Adipocyte (in vitro differentiated cells): ENCODE measurements around the gene ZSWIM4.

Source experiments
- DNase-seq: peaks from one replicate; pipeline ENCODE4 v3.0.0-alpha.2; 2015; ENCODE audit warnings: low read depth
- H3K27me3 ChIP-seq: replicated peaks from 2 replicates; pipeline ENCODE4 v1.7.0; 2013; ENCODE audit warnings: mild to moderate bottlenecking, low read length, moderate library complexity; ENCODE audit not compliant: control insufficient read depth, insufficient read depth
- H3K36me3 ChIP-seq: 2 replicates; pipeline ENCODE4 v1.7.0; 2013; ENCODE audit warnings: low read length, mild to moderate bottlenecking, moderate library complexity; ENCODE audit not compliant: control insufficient read depth, insufficient read depth, severe bottlenecking
- H3K4me1 ChIP-seq: 2 replicates; pipeline ENCODE4 v1.7.0; 2013; ENCODE audit warnings: mild to moderate bottlenecking, low read length, moderate library complexity; ENCODE audit not compliant: control insufficient read depth, insufficient read depth
- H3K4me3 ChIP-seq: 2 replicates; pipeline ENCODE4 v1.7.0; 2013; ENCODE audit warnings: mild to moderate bottlenecking, low read length, moderate library complexity
- H3K9ac ChIP-seq: 2 replicates; pipeline ENCODE4 v1.7.0; 2013; ENCODE audit warnings: mild to moderate bottlenecking, low read length, moderate library complexity
- H3K9me3 ChIP-seq: 2 replicates; pipeline ENCODE4 v1.7.0; 2013; ENCODE audit warnings: mild to moderate bottlenecking, low read length, moderate library complexity; ENCODE audit not compliant: control insufficient read depth

The ZSWIM4 gene

DNA sequence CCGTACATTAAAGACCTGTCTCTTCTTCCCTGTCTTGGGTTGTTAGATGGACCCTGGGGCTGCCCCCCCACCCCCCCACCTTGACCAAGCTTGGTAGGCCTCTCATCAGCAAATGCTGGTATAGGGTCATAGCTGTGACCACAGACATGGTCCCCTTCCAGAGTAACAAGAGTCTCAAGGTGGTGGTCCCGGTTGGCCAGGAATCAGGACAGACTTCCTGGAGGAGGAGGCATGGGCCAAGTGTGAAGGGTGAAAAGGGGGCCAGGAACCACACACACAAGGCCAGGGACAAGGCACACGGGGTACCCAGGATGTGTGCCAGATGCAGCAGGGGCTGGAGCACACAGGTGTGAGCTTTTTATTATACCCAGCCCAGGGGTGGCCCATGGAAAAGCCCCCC lies 32.0 kb upstream of the ZSWIM4 start:
- DNase-seq: no peak
- peaks cover 9% of the 10 kb centered on the region for H3K4me1 ChIP-seq
- H3K36me3 ChIP-seq: peaks cover 50% of the 10 kb centered on the region
- H3K9me3 ChIP-seq: no peaks in the 10 kb centered on the region
- no peak overlapping the region for H3K9ac ChIP-seq
- no peak overlapping the region for H3K4me3 ChIP-seq
- H3K27me3 ChIP-seq: no peaks in the 10 kb centered on the region

DNA sequence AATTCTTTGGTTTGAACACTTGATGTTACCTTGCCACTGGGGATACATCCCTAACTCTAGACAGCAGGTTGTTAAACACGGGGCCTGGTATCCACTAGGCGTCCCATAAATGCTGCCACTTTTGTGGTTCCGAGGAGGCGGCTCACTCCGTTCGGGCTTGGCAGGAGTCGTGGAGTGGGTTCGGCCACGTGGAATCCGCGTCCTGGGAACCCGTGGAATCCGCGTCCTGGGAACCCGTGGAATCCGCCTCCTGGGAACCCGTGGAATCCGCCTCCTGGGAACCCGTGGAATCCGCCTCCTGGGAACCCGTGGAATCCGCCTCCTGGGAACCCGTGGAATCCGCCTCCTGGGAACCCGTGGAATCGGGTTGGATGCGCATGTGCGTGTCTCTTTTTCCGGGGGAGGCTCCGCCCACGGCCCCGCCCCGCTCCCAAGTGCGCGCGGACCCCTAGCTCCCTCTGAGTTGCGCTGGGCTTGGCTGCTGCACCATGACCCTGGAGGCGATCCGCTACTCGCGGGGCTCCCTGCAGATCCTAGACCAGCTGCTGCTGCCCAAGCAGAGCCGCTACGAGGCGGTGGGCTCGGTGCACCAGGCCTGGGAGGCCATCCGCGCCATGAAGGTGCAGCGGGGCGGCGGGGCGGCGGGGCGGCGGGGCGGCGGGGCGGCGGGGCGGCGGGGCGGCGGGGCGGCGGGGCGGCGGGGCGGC lies 31.0 kb upstream of the ZSWIM4 start, which contains the start of gene MRI1:
Gene MRI1, plus strand, starts transcription at position 422 of the 707 bp plus-strand sequence. Its CDS starts 67 bp downstream, at position 489.
- DNase-seq: peak; percentile 89
- Histone ChIP-seq H3K9ac (peak within 1 kb of the TSS; percentile 90), H3K9me3 (no peaks in the 10 kb centered on the region), H3K4me3 (peak within 1 kb of the TSS; percentile 91), H3K36me3 (peaks cover 50% of the 10 kb centered on the region), H3K27me3 (no peaks in the 10 kb centered on the region), H3K4me1 (peaks cover 9% of the 10 kb centered on the region)

DNA sequence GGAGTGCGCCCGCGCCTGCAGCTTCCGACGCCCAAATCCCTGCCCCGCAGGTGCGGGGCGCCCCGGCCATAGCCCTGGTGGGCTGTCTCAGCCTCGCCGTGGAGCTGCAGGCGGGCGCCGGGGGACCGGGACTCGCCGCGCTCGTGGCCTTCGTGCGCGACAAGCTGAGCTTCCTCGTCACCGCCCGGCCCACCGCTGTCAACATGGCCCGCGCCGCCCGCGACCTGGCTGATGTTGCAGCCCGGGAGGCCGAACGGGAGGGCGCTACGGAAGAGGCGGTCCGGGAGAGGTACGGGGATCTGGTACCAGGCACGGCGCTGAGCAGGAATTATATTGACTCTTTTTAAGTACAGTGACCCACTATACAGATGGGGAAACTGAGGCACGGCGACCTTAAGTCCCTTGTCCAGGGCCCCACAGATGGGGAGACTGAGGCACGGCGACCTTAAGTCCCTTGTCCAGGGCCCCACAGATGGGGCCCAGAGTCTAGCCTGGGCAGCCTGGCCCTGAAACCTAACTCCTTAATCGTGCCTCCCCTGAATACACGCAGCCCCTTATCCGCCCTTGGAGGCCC lies 30.3 kb upstream of the ZSWIM4 start:
- peak overlapping the region; percentile 91 for H3K4me3 ChIP-seq
- no peaks in the 10 kb centered on the region for H3K9me3 ChIP-seq
- DNase-seq: peak; percentile 56
- H3K9ac ChIP-seq: peak overlapping the region; percentile 90
- peaks cover 50% of the 10 kb centered on the region for H3K36me3 ChIP-seq
- no peaks in the 10 kb centered on the region for H3K27me3 ChIP-seq
- H3K4me1 ChIP-seq: peaks cover 9% of the 10 kb centered on the region

DNA sequence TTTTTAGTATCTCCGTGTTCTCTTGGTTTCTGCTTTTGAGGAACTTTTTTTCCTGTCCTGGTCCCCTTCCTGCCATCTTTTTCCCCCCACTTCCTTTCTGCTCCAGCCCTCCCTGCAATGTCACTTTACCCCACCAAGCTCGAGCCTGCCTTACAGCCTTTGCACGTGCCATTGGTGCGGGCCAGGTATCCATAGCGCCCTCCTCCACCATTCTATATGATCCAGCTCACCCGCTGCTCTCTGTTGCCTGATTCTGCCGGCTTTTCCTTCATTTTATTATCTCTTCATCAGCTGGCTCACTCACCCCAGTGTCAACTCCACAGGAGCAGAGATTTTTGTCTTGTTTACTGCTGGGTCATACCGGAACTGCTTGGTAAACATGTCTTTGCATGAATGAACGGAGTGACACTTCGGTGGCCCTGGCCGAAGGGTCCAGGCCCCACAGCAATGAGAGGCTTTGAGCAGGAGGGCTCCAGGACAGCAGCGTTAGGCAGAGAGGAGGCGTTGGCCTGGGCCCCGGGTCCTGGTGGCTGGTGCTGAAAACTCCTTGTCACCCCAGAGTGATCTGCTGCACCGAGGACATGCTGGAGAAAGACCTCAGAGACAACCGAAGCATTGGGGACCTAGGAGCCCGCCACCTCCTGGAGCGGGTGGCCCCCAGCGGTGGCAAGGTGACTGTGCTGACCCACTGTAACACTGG lies 29.7 kb upstream of the ZSWIM4 start:
- H3K4me3 ChIP-seq: peak overlapping the region; percentile 91
- peak; percentile 14 for DNase-seq
- peaks cover 48% of the 10 kb centered on the region for H3K36me3 ChIP-seq

DNA sequence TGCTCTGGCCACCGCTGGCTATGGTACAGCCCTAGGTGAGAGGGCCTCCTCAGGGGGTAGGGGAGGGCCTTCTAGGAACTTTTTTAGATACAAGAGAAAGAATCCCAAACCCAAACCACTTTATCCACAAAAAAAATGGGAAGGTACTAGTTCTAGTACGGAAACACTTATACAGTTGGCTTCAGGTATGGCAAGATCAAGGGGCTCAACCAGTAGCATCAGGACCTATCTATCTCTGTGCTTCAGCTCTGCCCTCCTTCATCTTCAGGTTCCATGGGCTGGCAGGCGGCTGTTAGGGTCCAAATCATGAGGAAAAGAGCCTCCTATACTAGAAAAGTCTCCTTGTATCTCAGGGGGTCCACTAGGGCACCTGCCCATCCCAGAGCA lies 29.2 kb upstream of the ZSWIM4 start:
- Histone ChIP-seq H3K36me3 (peaks cover 45% of the 10 kb centered on the region), H3K4me3 (peak overlapping the region; percentile 91), H3K9me3 (no peaks in the 10 kb centered on the region), H3K9ac (no peak overlapping the region), H3K27me3 (no peaks in the 10 kb centered on the region), H3K4me1 (peaks cover 9% of the 10 kb centered on the region)
- DNase-seq: no peak

More for the DNA sequence above, 29.7 kb upstream of the ZSWIM4 start:
- Histone ChIP-seq H3K4me1 (peaks cover 9% of the 10 kb centered on the region), H3K9me3 (no peaks in the 10 kb centered on the region), H3K9ac (peak overlapping the region; percentile 90), H3K27me3 (no peaks in the 10 kb centered on the region)

DNA sequence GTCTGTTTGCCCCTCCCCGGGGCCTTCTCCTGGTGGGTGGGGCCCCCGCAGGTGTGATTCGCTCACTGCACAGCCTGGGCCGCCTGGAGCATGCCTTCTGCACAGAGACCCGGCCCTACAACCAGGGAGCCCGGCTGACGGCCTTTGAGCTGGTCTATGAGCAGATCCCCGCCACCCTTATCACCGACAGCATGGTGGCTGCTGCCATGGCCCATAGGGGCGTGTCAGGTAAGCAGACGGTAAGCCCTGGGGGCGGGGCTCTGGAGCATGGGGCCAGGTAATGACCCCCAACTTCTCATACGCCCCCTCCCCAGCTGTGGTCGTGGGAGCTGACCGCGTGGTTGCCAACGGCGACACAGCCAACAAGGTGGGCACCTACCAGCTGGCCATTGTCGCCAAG lies 26.7 kb upstream of the ZSWIM4 start:
- no peaks in the 10 kb centered on the region for H3K9me3 ChIP-seq
- H3K9ac ChIP-seq: no peak overlapping the region
- H3K4me1 ChIP-seq: peaks cover 9% of the 10 kb centered on the region
- H3K36me3 ChIP-seq: peaks cover 30% of the 10 kb centered on the region
- no peaks in the 10 kb centered on the region for H3K27me3 ChIP-seq
- no peak overlapping the region for H3K4me3 ChIP-seq
- DNase-seq: no peak

DNA sequence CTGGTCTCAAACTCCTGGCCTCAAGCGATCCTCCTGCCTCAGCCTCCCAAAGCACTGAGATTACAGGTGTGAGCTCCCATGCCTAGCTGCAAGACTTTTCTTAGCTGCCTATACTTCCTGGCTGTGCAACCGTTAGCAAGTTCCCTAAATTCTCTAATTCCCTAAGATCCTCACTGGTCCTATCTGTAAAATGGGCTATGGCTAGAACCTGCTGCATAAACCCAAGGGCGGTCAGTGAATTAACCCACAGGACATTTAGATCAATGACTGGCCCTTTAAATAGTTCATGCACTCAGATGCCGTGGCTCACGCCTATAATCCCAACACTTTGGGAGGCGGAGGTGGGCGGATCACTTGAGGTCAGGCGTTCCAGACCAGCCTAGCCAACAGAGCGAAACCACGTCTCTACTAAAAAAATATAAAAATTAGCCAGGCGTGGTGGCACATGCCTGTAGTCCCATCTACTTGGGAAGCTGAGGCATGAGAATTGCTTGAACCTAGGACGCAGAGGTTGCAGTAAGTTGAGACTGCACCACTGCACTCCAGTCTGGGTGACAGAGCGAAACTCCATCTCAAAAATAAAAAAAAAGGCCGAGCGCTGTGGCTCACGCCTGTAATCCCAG lies 25.1 kb upstream of the ZSWIM4 start:
- peaks cover 30% of the 10 kb centered on the region for H3K36me3 ChIP-seq
- DNase-seq: no peak
- no peak overlapping the region for H3K9ac ChIP-seq
- no peaks in the 10 kb centered on the region for H3K9me3 ChIP-seq
- no peak overlapping the region for H3K4me3 ChIP-seq
- H3K4me1 ChIP-seq: peaks cover 14% of the 10 kb centered on the region
- H3K27me3 ChIP-seq: no peaks in the 10 kb centered on the region

DNA sequence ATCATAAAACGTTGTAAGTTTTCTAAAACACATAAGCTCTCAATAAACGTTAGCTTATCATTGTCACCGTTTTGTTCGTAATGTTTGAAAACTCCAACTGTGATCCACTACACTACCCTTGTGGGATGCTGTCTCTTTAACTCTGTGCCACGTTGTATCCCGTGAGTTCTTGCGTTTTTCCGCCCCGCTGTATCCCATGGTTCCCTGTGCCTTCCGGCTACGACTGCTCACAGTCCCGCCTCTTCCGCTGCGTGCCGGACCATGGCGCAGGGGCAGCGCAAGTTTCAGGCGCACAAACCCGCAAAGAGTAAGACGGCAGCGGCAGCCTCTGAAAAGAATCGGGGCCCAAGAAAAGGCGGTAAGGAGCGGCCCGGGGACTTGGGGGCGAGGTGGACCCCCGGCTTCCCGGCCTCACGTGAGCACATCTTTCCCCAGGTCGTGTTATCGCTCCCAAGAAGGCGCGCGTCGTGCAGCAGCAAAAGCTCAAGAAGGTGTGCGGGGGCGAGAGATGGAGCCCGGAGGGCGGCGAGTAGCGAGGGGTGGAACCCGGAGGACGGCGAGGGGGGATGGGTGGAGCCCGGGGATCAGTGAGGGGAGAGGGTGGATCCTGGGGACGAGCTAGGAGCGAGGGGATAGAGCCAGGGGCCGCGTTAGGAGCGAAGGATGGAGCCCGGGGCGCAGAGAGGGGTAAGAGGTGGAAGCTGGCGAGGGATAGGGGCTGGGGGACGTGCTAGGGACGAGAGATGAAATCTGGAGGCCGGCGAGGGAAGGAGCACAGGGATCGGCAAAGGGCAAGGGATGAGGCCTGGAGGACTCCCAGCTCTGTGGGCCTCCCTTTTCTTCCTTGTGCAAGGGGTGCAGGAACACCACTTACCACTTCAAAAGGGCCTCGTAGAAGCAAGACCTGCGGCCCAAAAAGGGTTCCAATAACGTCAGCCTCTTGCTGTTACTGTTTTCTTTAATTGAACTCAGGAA lies 20.7 kb upstream of the ZSWIM4 start, which contains the start of gene C19orf53:
Gene C19orf53, plus strand, starts transcription at position 240 of the 975 bp plus-strand sequence. Its CDS starts 22 bp downstream, at position 262.
- Histone ChIP-seq H3K4me3 (peak within 1 kb of the TSS; percentile 94), H3K9me3 (no peaks in the 10 kb centered on the region), H3K4me1 (peaks cover 25% of the 10 kb centered on the region), H3K36me3 (peaks cover 41% of the 10 kb centered on the region), H3K27me3 (no peaks in the 10 kb centered on the region), H3K9ac (peak within 1 kb of the TSS; percentile 97)
- DNase-seq: peak; percentile 98

DNA sequence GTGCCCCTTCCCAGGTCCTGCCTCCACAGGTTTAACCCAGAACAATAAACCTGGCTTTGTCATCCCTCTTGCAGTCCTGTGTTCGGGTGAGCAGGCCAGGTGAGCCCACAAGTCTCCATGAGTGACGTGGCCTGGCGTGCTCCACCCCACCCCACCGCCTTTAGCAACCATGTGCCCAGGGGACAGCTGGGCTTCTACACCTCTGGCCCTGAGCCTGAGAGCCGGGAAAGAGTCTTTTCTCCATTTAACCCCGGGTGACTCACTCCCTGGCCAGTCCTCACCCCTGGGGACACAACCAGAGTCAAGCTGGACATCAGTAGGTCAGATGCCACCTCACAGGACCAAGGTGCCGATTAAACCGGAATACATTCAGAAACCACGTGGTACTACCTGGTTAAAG lies 16.8 kb upstream of the ZSWIM4 start:
- H3K27me3 ChIP-seq: no peaks in the 10 kb centered on the region

DNA sequence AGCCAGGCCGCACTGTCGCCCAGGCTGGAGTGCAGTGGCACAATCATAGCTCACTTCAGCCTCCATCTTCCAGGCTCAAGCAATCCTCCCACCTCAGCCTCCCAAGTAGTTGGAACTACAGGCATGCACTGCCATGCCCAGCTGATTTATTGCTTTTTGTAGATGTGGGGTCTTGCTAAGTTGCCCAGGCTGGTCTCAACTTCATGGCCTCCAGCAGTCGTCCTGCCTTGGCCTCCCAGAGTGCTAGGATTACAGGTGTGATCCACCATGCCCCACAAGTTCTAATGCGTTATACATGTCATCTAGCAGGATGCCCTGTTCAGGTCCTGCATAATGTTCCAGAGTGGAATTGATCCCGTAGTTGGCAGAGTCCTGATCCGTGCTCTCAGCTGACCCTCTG lies 16.4 kb upstream of the ZSWIM4 start:
- no peak overlapping the region for H3K4me3 ChIP-seq
- H3K9me3 ChIP-seq: no peaks in the 10 kb centered on the region
- H3K9ac ChIP-seq: no peak overlapping the region
- peaks cover 26% of the 10 kb centered on the region for H3K36me3 ChIP-seq
- peaks cover 35% of the 10 kb centered on the region for H3K4me1 ChIP-seq
- H3K27me3 ChIP-seq: no peaks in the 10 kb centered on the region
- no peak for DNase-seq

More for the DNA sequence above, 16.8 kb upstream of the ZSWIM4 start:
- Histone ChIP-seq H3K4me3 (no peak overlapping the region), H3K9ac (peak overlapping the region; percentile 8), H3K36me3 (peaks cover 26% of the 10 kb centered on the region), H3K9me3 (no peaks in the 10 kb centered on the region), H3K4me1 (peaks cover 39% of the 10 kb centered on the region)
- no peak for DNase-seq
